H9 (cell line): ENCODE measurements around the gene COA5. TPM values are rescaled to one million over a fixed set of nuclear protein-coding genes. Genes with fewer than 3 reads are reported as not detected.

Experiments
- DNase-seq: peaks from one replicate; pipeline ENCODE4 v3.0.0-alpha.2; 2017
- H2AFZ ChIP-seq: one replicate; pipeline ENCODE4 v1.6.1; 2013; ENCODE audit warnings: mild to moderate bottlenecking, low read length, control low read depth, moderate library complexity
- H2AK5ac ChIP-seq: 2 replicates; pipeline ENCODE4 v1.6.1; 2013; ENCODE audit warnings: low read length, control low read depth, mixed read lengths; ENCODE audit not compliant: insufficient read length
- H2BK120ac ChIP-seq: one replicate; pipeline ENCODE4 v1.6.1; 2013; ENCODE audit warnings: low read depth, mild to moderate bottlenecking, low read length, control low read depth, inconsistent platforms; ENCODE audit not compliant: poor library complexity, severe bottlenecking
- H2BK12ac ChIP-seq: 2 replicates; pipeline ENCODE4 v1.6.1; 2013; ENCODE audit warnings: low read length, control low read depth, mixed read lengths, low read depth; ENCODE audit not compliant: insufficient read length
- H2BK15ac ChIP-seq: 2 replicates; pipeline ENCODE4 v1.6.1; 2013; ENCODE audit warnings: low read depth, low read length, control low read depth
- H2BK20ac ChIP-seq: one replicate; pipeline ENCODE4 v1.6.1; 2013; ENCODE audit warnings: low read depth, mild to moderate bottlenecking, low read length, control low read depth, inconsistent platforms; ENCODE audit not compliant: poor library complexity, severe bottlenecking
- H2BK5ac ChIP-seq: 2 replicates; pipeline ENCODE4 v1.6.1; 2013; ENCODE audit warnings: low read length, control low read depth, mixed read lengths; ENCODE audit not compliant: insufficient read length
- H3K14ac ChIP-seq: 2 replicates; pipeline ENCODE4 v1.6.1; 2013; ENCODE audit warnings: low read length, control low read depth; ENCODE audit not compliant: insufficient read depth
- H3K18ac ChIP-seq: 2 replicates; pipeline ENCODE4 v1.6.1; 2013; ENCODE audit warnings: low read depth, mild to moderate bottlenecking, mixed read lengths, low read length, control low read depth; ENCODE audit not compliant: insufficient read length
- H3K23ac ChIP-seq: 2 replicates; pipeline ENCODE4 v1.6.1; 2013; ENCODE audit warnings: low read length, control low read depth, mixed read lengths, low read depth; ENCODE audit not compliant: insufficient read length
- H3K23me2 ChIP-seq: 2 replicates; pipeline ENCODE4 v1.6.1; 2013; ENCODE audit warnings: low read depth, mild to moderate bottlenecking, mixed read lengths, low read length, control low read depth; ENCODE audit not compliant: insufficient read length, poor library complexity, severe bottlenecking
- H3K27ac ChIP-seq: 2 replicates; pipeline ENCODE4 v1.5.1; 2013; ENCODE audit warnings: low read length, control low read depth, mixed read lengths, low read depth; ENCODE audit not compliant: insufficient read length
- H3K27me3 ChIP-seq: 2 replicates; pipeline ENCODE4 v1.6.1; 2013; ENCODE audit warnings: low read length, control low read depth, inconsistent platforms; ENCODE audit not compliant: insufficient read depth
- H3K4ac ChIP-seq: 2 replicates; pipeline ENCODE4 v1.6.1; 2013; ENCODE audit warnings: low read depth, mild to moderate bottlenecking, control low read depth, inconsistent platforms, low read length, moderate library complexity
- H3K4me1 ChIP-seq: 2 replicates; pipeline ENCODE4 v1.6.1; 2013; ENCODE audit warnings: low read length, control low read depth, inconsistent platforms; ENCODE audit not compliant: insufficient read depth
- H3K4me2 ChIP-seq: 2 replicates; pipeline ENCODE4 v1.6.1; 2013; ENCODE audit warnings: low read length, control low read depth, mixed read lengths; ENCODE audit not compliant: insufficient read length, insufficient read depth
- H3K56ac ChIP-seq: 2 replicates; pipeline ENCODE4 v1.6.1; 2013; ENCODE audit warnings: low read depth, mild to moderate bottlenecking, mixed read lengths, low read length, control low read depth; ENCODE audit not compliant: insufficient read length
- H3K79me1 ChIP-seq: 2 replicates; pipeline ENCODE4 v1.6.1; 2013; ENCODE audit warnings: low read depth, mild to moderate bottlenecking, moderate library complexity, low read length, control low read depth, inconsistent platforms; ENCODE audit not compliant: insufficient read depth, poor library complexity, severe bottlenecking
- H3K79me2 ChIP-seq: 2 replicates; pipeline ENCODE4 v1.6.1; 2013; ENCODE audit warnings: low read length, control low read depth, inconsistent platforms; ENCODE audit not compliant: insufficient read depth
- H3K9ac ChIP-seq: 2 replicates; pipeline ENCODE4 v1.6.1; 2013; ENCODE audit warnings: low read length, control low read depth, mixed read lengths; ENCODE audit not compliant: insufficient read length; ENCODE audit errors: extremely low read depth
- H3K9me3 ChIP-seq: one replicate; pipeline ENCODE4 v1.6.1; 2013; ENCODE audit warnings: low read depth, low read length, inconsistent platforms; ENCODE audit not compliant: control insufficient read depth
- H3T11ph ChIP-seq: one replicate; pipeline ENCODE4 v1.6.1; 2013; ENCODE audit warnings: mild to moderate bottlenecking, low read length, control low read depth, inconsistent platforms
- H4K20me1 ChIP-seq: one replicate; pipeline ENCODE4 v1.6.1; 2013; ENCODE audit not compliant: control insufficient read depth, insufficient read length, insufficient read depth
- H4K5ac ChIP-seq: 2 replicates; pipeline ENCODE4 v1.6.1; 2013; ENCODE audit warnings: low read depth, mild to moderate bottlenecking, mixed read lengths, low read length, control low read depth; ENCODE audit not compliant: insufficient read length
- H4K8ac ChIP-seq: replicated peaks from 2 replicates; pipeline ENCODE4 v1.6.1; 2013; ENCODE audit warnings: low read length, control low read depth, mixed read lengths, low read depth; ENCODE audit not compliant: insufficient read length
- H4K91ac ChIP-seq: 2 replicates; pipeline ENCODE4 v1.6.1; 2013; ENCODE audit warnings: low read depth, mild to moderate bottlenecking, moderate library complexity, mixed read lengths, low read length, control low read depth; ENCODE audit not compliant: insufficient read length
- H3K27ac Mint-ChIP-seq, 3 experiments: 2 replicates in 2 of 3; 3 replicates in 1 of 3; pipeline ENCODE4 v1.8.0; 2020 to 2021; ENCODE audit warnings: mixed read lengths in 3 of 3, mild to moderate bottlenecking in 1 of 3, moderate library complexity in 1 of 3
- H3K27me3 Mint-ChIP-seq: 2 replicates; pipeline ENCODE4 v1.8.0; 2021; ENCODE audit warnings: low read depth, mild to moderate bottlenecking, moderate library complexity, mixed read lengths
- H3K36me3 Mint-ChIP-seq, 3 experiments: 2 replicates in 2 of 3; 3 replicates in 1 of 3; pipeline ENCODE4 v1.8.0; 2020 to 2021; ENCODE audit warnings: low read depth in 3 of 3, mixed read lengths in 3 of 3; ENCODE audit not compliant: insufficient read depth in 1 of 3
- H3K4me1 Mint-ChIP-seq, 2 experiments: 2 replicates each; pipeline ENCODE4 v1.8.0; 2020; ENCODE audit warnings: mixed read lengths in 2 of 2
- H3K4me3 Mint-ChIP-seq, 2 experiments: 2 replicates in 1 of 2; 3 replicates in 1 of 2; pipeline ENCODE4 v1.8.0; 2020 to 2021; ENCODE audit warnings: mild to moderate bottlenecking in 2 of 2, mixed read lengths in 2 of 2, moderate library complexity in 1 of 2
- H3K9me3 Mint-ChIP-seq, 2 experiments: 2 replicates in 1 of 2; 3 replicates in 1 of 2; pipeline ENCODE4 v1.8.0; 2020; ENCODE audit warnings: mild to moderate bottlenecking in 2 of 2, mixed read lengths in 2 of 2, moderate library complexity in 1 of 2
- WGBS: extraction: QIAGEN DNeasy Blood & Tissue Kit; methylation state at CpG from one replicate; pipeline ENCODE4 v1.1.7; 2013; ENCODE audit warnings: missing lambda C conversion rate, low lambda C conversion rate, mixed read lengths; ENCODE audit not compliant: insufficient read length; ENCODE audit errors: extremely low coverage; 5-methylcytosine and 5-hydroxymethylcytosine counted together
- total RNA-seq: library from RNA; stranded (reverse); gene quantifications from 2 replicates; pipeline ENCODE4 v1.2.1, GENCODE V29; 2021
- TF ChIP-seq, protein P1 (sequence below): fragments of 200-600 bp; sonication (generic); conservative IDR thresholded peaks from 3 replicates; pipeline ENCODE4 v1.8.0; 2021; ENCODE audit warnings: antibody characterized with exemption, mild to moderate bottlenecking

Gene COA5
- total RNA-seq, 1 experiment from 2014 or later: 23.6 TPM

DNA sequence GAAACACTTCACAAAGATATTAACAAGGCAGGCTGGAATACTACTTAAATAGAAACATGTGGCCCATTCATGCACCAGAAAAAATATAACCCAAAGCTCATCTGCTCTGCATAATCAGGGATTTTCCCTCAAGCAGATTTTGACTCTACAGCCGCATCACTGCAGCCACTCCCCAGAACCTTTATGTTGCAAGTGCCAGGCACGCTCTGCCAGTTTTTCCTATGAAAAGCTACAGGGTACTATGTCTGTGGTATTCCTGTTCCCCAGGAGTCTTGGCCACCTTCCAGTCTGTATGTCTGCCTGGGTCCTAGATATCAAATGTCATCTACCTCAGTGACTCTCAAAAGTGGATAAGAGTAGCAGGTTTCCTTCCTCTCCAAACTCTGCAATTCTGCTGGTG lies 3.8 kb downstream of the COA5 start:
- no peaks in the 10 kb centered on the region for H3K27me3 Mint-ChIP-seq
- Histone ChIP-seq H3K27ac (no peak overlapping the region), H4K20me1 (peaks cover 4% of the 10 kb centered on the region)

More for the DNA sequence above, 3.8 kb downstream of the COA5 start:
- H2BK12ac ChIP-seq: no peak overlapping the region
- no peak overlapping the region for H3K4me2 ChIP-seq
- peaks cover 14% of the 10 kb centered on the region for H3K23me2 ChIP-seq
- H2AK5ac ChIP-seq: no peak overlapping the region
- no peak overlapping the region for H2AFZ ChIP-seq
- H4K91ac ChIP-seq: no peak overlapping the region
- no peak overlapping the region for H3K27ac Mint-ChIP-seq
- TF ChIP-seq, protein P1, sequence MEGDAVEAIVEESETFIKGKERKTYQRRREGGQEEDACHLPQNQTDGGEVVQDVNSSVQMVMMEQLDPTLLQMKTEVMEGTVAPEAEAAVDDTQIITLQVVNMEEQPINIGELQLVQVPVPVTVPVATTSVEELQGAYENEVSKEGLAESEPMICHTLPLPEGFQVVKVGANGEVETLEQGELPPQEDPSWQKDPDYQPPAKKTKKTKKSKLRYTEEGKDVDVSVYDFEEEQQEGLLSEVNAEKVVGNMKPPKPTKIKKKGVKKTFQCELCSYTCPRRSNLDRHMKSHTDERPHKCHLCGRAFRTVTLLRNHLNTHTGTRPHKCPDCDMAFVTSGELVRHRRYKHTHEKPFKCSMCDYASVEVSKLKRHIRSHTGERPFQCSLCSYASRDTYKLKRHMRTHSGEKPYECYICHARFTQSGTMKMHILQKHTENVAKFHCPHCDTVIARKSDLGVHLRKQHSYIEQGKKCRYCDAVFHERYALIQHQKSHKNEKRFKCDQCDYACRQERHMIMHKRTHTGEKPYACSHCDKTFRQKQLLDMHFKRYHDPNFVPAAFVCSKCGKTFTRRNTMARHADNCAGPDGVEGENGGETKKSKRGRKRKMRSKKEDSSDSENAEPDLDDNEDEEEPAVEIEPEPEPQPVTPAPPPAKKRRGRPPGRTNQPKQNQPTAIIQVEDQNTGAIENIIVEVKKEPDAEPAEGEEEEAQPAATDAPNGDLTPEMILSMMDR: no peak
- no peak overlapping the region for H3K18ac ChIP-seq
- H2BK20ac ChIP-seq: no peak overlapping the region
- H3K56ac ChIP-seq: no peak overlapping the region
- H4K8ac ChIP-seq: no peak overlapping the region
- no peak overlapping the region for H2BK120ac ChIP-seq
- no peak overlapping the region for H2BK15ac ChIP-seq
- no peaks in the 10 kb centered on the region; the same call in 1 of the 2 replicates for H3K4me1 ChIP-seq
- H3K4me1 Mint-ChIP-seq: peaks cover 13 to 15% of the 10 kb centered on the region in 2 experiments
- H2BK5ac ChIP-seq: no peak overlapping the region
- no peak overlapping the region for H4K5ac ChIP-seq
- H3K14ac ChIP-seq: no peak overlapping the region
- no peaks in the 10 kb centered on the region for H3K9me3 ChIP-seq
- DNase-seq: no peak
- no peak overlapping the region for H3K9ac ChIP-seq
- no peak overlapping the region for H3K4me3 Mint-ChIP-seq
- peaks cover 7% of the 10 kb centered on the region for H3K79me1 ChIP-seq
- H3K36me3 Mint-ChIP-seq: peaks cover 2 to 34% (median 30%) of the 10 kb centered on the region in 3 experiments; a peak in 5 of 7 replicates
- H3K4ac ChIP-seq: no peak overlapping the region
- H3K27me3 ChIP-seq: no peaks in the 10 kb centered on the region
- no CpG with 5 or more reads among the region's 2 CpGs for WGBS
- H3T11ph ChIP-seq: no peak overlapping the region
- H3K79me2 ChIP-seq: peaks cover 15% of the 10 kb centered on the region; the same call in 1 of the 2 replicates
- H3K23ac ChIP-seq: no peak overlapping the region
- no peaks in the 10 kb centered on the region for H3K9me3 Mint-ChIP-seq
